Vagina (tissue), 2 donors: Measurements from ENCODE around the gene TRIM52.

Experiments used
- CTCF ChIP-seq, 3 experiments: fragments of 450-650 bp in 2 of 3; fragments of 200-600 bp in 1 of 3; sonication (generic) in 1 of 3; IDR thresholded peaks; one replicate each; pipeline ENCODE4 v1.5.1; 2017 to 2019; ENCODE audit warnings: antibody characterized with exemption in 3 of 3, mild to moderate bottlenecking in 2 of 3, moderate library complexity in 2 of 3
- POLR2A ChIP-seq, 2 donors: fragments of 450-650 bp; IDR thresholded peaks; one replicate each; pipeline ENCODE4 v1.6.1; 2017; ENCODE audit warnings: antibody characterized with exemption in 2 of 2, mild to moderate bottlenecking in 2 of 2, moderate library complexity in 2 of 2

GRCh38 chr5:181281984-181282316 lies 21.0 kb upstream of the TRIM52 start:
- no peak for TF ChIP-seq CTCF (IDR thresholded peaks at IDR 0.05)
- no peak for TF ChIP-seq POLR2A (IDR thresholded peaks at IDR 0.05)
